Heart left ventricle (tissue), 13 donors: ENCODE measurements around the gene SMPDL3B.
"Not testable (repeated sequence)": the region's sequence is repeated elsewhere in the genome, so short reads cannot be mapped to it uniquely, and the experiment has no call there.

Source experiments
- POLR2A ChIP-seq, 2 donors: fragments of 450-650 bp; IDR thresholded peaks; one replicate each; pipeline ENCODE4 v1.6.1; 2017; ENCODE audit warnings: antibody characterized with exemption in 2 of 2, mild to moderate bottlenecking in 2 of 2, moderate library complexity in 2 of 2
- TF ChIP-seq, protein P1 (sequence below), 12 donors: fragments of 200-600 bp; sonication (generic) in 4 of 12; IDR thresholded peaks; one replicate each; pipeline versions ENCODE4 v1.5.0 to v1.8.0; 2018 to 2022; ENCODE audit warnings: antibody characterized with exemption in 12 of 12, mild to moderate bottlenecking in 5 of 12
- donor health status: ischemic (EF 13 %, LVEDD 7.1; RV severe dilation, severe dysfunction).
- donor health status: DM: no; HTN: yes; CAD: no.
- donor health status: DM: no; HTN: no; CAD: no.
- donor health status: ischemic (EF 25% LVEDD 6.9; RV normal size, moderate dysfunction).
- donor health status: ischemic (EF 25% LVEDD 5.7; RV mildly dilated, moderate dysfunction).
- donor health status: ischemic (EF 35%, LVEDD 5.7; RV mildly dilated, moderate dysfunction).
- donor health status: nonischemic (EF 11% LVEDD 7.7; RV severe dilation, severe dysfunction).
- donor health status: DM: yes; HTN: yes; CAD: no.
- donor health status: PGD.
- donor health status: ischemic (EF 29% LVEDD 5.4; RV normal size, mild dysfunction).
- donor health status: nonischemic (EF 23%, LVEDD 6.1; RV moderate dilation, normal function).

DNA sequence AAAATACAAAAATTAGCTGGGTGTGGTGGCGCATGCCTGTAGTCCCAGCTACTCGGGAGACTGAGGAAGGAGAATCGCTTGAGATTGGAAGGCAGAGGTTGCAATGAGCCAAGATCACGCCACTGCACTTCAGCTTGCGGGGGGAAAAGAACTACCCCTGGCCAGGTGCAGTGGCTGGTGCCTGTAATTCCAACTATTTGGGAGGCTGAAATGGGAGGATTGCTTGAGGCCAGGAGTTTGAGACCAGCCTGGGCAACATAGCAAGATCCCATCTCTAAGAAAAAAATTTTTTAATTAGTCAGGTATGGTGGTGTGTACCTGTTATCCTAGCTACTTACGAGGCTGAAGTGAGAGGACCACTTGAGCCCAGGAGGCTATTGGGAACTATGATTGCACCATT, 59.7 kb downstream of the SMPDL3B start:
- TF ChIP-seq, protein P1, sequence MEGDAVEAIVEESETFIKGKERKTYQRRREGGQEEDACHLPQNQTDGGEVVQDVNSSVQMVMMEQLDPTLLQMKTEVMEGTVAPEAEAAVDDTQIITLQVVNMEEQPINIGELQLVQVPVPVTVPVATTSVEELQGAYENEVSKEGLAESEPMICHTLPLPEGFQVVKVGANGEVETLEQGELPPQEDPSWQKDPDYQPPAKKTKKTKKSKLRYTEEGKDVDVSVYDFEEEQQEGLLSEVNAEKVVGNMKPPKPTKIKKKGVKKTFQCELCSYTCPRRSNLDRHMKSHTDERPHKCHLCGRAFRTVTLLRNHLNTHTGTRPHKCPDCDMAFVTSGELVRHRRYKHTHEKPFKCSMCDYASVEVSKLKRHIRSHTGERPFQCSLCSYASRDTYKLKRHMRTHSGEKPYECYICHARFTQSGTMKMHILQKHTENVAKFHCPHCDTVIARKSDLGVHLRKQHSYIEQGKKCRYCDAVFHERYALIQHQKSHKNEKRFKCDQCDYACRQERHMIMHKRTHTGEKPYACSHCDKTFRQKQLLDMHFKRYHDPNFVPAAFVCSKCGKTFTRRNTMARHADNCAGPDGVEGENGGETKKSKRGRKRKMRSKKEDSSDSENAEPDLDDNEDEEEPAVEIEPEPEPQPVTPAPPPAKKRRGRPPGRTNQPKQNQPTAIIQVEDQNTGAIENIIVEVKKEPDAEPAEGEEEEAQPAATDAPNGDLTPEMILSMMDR (IDR thresholded peaks at IDR 0.05) = not testable (repeated sequence)
- not testable (repeated sequence) for TF ChIP-seq POLR2A (IDR thresholded peaks at IDR 0.05)
